Stimulated activated CD4-positive, alpha-beta T cell treated with anti-CD3 and anti-CD28 coated beads, TNF-alpha, amount 100 ng/mL, for 24 hours (primary cell): ENCODE results near the gene ADAMTS17.

Experiments used
- DNase-seq, 3 experiments: peaks; one replicate each; pipeline ENCODE4 v3.0.0-alpha.2; 2020; ENCODE audit warnings: low read depth in 3 of 3

The ADAMTS17 gene

DNA sequence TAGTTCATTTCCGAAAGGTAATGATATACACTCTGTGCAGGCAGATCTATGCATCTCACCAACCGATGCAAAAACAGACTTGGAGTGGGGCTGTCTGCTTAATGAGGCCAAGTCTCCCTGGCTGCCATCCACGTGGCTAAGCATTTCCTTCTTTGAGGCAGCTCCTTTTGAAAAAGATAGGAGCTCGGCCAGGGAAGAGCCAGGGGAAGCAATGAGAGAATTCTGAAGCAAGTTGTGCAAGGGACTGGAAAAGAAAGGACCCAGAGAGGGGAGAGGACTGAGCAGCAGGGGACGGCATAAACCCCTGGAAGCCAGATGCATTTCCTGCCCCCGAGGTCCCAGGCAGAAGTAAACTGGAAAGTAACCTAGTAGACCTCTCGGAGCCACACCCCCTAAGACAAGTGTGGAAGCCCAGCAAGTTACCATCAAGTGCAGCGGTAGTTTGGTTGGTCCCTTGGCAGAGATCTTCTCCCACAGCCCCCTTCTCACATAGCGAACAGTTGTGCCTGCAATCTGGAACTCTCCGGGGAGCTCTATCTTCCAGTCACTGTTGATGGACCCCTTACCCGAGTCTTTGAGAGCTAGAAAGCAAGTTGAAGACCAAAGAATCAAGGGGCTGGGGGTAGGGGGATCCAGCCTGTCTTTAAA is 288.2 kb downstream of the ADAMTS17 start:
- DNase-seq, result no peak

GRCh38 chr15:100052716-100053473 is 288.9 kb downstream of the ADAMTS17 start:
- DNase-seq, result no peak

DNA sequence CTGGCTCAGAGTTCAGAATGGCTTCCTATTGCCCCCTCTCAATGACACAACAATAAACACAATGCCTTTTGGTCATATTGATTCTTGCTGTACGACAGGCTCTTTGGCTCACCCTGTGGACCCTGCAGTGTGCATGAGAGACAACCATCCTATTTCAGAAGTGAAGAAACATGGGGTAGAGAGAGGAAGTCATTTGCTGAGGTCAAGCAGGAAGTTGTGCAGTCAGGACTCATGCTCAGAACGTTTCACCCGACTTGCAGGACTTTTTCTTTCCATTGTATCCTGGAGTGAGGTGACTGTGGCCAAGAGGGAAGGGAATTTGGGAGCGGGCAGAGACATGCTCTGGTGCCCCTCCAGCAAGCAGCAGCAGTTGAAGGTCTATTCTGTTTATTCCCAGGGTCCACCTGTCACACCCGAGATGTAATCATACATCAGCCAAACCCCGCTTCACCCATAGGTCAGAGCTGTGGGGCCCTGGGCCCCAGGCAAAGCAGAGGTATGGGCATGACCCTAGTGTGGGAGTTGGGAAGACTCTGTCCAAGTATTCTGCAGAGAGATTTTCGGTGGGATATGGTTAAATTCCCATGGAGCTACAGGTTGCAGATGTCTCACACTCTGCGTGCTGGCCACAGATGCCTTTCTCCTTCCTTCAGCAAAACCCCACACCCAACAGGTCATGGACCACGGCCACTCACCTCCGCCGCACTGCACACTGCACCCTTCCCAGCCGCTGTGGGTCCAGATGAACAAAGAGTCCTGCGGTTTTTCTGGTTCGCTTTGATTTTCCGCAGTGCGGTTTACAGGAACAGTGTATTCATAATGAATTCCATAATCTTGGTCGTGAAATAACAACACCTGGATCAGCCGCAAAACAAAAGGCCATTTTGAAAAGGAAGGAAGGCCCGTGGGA is 290.6 kb downstream of the ADAMTS17 start:
- no peak for DNase-seq

- no peak for DNase-seq
Observed at GRCh38 chr15:100049936-100050876, 291.6 kb downstream of the ADAMTS17 start.

DNA sequence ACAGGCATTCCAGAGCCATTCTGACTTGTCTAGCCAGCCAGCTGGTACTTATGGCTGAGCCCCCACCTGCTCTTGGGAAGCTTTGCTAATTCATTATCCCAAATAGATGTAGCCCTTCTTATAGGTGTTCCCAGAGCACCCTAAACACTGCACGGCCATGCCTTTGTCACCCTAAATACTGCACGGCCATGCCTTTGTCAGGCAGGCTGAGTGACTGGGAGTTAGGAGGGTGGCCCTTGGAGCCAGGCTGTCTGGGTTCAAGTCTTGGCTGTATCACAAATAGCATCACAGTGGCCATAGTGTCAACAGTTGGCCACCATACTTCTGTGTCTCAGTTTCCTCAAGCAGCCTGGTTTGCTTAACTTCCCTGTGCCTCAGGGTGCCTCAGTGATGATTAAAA is 292.3 kb downstream of the ADAMTS17 start:
- no peak for DNase-seq

DNA sequence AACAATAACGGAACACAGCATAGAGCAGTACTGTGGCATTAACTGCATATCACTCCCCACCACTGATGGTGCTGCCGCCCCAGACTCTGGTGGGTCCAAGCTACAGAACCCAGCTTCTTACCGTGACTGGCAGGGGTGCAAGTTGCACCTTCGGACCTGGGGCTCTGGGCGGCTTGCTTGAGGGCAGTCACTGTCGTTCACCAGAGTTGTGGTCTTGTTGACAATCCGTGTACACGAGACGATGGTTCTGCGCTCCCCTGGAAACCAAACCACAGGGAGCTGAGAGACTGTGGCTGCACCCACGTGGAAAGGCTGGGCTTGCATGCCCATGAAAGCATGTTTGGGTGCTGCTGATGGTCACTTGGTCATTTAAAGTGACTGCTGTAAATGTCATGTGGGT is 293.0 kb downstream of the ADAMTS17 start:
- DNase-seq, result no peak

- no peak for DNase-seq
Observed at GRCh38 chr15:100043692-100044091, 298.1 kb downstream of the ADAMTS17 start.

DNA sequence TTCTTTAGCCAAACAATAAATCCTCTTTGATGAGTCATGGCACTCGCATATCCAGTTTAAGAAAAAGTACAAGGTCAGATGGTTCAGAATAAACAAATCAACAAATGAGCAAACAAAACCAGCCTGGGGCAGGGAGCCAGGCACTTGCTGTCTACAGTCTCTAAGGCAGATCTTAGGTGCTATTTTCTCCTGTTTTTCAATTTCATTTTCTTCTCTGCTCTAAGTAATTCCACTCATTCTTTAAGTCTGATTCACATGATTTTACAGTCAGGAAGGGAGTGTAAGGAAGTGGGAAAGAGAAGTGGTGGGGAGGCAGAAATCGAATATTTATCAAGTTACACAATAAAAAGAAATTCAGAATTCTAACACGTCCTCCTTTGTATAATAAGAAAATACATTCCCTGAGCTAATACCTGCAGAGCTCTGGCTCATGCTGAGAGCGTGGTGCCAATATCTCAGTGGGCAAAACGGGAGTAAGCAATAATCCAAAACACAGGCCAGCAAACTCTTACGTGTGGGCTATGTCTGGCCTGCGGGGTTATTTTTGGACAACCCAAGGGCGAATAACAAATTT is 298.6 kb downstream of the ADAMTS17 start:
- DNase-seq, result no peak

GRCh38 chr15:100042558-100042957 is 299.2 kb downstream of the ADAMTS17 start:
- DNase-seq, result no peak

DNA sequence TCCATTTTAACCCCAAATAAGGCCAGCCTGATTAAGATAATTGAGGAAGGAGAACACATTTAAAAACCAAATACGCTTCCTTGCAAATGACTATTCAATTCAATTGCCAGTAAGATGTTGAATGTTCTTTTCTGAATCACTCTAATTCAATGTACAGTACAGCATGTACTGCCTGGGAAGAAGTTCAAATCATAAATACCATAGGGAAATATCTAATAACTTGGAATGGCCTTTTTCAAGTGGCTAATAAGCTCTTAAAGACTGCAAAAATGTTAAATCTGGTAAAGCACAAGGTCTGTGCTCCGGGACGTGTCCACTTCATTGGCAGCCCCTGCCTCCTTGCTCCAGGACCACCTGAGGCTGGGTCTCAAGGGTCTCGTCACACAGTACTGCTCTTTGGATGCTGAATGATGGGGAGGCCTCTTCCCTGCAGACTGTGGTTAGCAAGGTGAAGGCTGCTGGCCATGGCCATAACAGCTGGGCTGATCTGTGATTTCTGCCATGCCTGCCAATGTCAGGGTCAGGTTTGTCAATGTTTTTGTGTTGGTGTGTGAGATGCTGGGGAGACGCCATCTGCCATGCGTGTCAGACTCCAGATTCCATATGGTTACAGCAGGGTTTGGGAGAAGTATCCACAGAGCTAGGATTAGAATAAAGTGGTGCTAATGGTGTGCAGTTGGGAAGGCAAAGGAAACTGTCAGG is 300.5 kb downstream of the ADAMTS17 start:
- DNase-seq, result no peak

DNA sequence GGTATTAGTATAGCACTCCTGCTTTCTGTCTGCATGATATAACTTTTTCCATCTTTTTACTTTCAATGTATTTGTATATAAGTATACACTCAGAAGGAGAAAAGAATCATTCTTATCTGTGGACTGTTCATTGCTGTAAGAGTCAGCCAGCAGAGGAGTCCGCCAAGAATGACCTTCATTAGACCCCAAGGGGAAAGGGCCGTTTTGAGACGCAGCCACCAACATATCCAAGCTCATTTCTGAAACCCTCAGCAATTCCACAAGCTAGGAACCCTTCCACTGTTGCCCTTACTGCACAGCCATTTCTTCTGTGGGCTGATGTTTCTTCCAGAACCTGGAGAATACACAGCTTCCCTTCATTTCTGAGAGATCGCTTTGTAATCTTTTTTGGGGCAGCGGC is 301.8 kb downstream of the ADAMTS17 start:
- no peak for DNase-seq

- no peak for DNase-seq
Observed at GRCh38 chr15:100038736-100039135, 303.0 kb downstream of the ADAMTS17 start.

GRCh38 chr15:100037901-100038300 is 303.9 kb downstream of the ADAMTS17 start:
- no peak for DNase-seq

- DNase-seq, result no peak
Observed at GRCh38 chr15:100036015-100036414, 305.8 kb downstream of the ADAMTS17 start.

DNA sequence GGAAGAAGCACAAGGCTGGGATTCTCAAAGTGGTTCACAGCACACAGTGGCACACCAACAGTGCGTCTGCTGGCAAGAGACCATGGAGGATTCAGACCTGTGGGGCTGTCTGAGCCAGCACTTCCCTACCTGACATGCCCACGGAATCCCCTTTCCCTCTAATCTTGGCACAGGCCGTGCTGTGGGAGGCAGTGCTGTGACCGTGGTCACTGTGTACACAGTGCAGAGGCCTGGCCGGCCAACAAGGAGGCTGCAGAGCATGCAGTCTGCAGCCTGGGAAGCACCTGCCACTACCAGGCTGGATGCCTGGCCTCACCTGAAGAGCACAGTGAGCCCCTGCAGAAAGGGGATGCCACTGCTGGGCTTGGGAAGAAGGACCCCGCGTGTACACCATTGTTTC is 307.6 kb downstream of the ADAMTS17 start:
- DNase-seq, result no peak

GRCh38 chr15:100033140-100033857 is 308.5 kb downstream of the ADAMTS17 start:
- DNase-seq, result no peak

- DNase-seq, result no peak
Observed at GRCh38 chr15:100032358-100033085, 309.3 kb downstream of the ADAMTS17 start.

DNA sequence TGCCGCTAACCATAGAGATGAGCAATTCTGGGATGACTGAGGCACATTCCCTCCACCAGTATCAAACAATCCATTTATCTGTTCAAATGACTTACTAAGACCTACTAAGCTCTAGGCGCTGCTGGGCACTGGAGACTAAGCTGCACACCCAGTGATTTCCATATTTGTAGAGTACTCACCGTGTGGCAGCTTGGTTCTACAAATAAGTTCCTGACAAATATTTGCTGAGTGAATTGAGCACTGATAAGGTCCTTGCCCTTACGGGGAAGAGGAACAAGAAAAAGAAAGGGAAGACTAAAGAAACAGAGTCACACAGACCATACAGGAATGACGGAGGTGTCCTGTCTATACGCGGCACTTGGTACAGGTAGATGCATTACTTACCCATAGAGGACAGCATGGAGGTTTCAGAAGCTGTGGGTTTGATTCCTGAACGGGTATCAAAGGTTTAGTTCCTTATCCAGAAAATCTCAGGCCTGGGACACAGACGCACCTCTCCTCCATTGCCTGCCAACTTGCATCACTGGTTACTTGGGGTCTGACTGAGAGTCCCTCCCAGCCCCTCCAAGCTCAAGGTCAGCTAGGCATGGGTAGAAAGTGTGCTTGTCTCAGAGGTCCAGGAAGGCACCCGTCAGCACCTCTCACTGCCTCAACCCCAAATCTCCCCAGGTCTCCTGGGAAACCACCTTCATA is 310.0 kb downstream of the ADAMTS17 start:
- no peak for DNase-seq
